ENCODE measurements around the gene SLC6A7. TPM values are rescaled to one million over a fixed set of nuclear protein-coding genes. Genes with fewer than 3 reads are reported as not detected.

Gene SLC6A7
- total RNA-seq, 1 experiment from 2014 or later, result 0.04 TPM

GRCh38 chr5:150188146-150188842 is 1.6 kb upstream of the SLC6A7 start (continued):
- no peak for TF ChIP-seq ARID4B (CRISPR knock-in tag; IDR thresholded peaks at IDR 0.05; ENCODE audit: borderline replicate concordance)
- TF ChIP-seq PRRX2 (CRISPR knock-in tag; IDR thresholded peaks at IDR 0.05), result no peak
- TF ChIP-seq SMAD3 (CRISPR knock-in tag; IDR thresholded peaks at IDR 0.05; ENCODE audit: borderline replicate concordance), result no peak
- no peak for TF ChIP-seq STAT6 (CRISPR knock-in tag; conservative IDR thresholded peaks at IDR 0.05; ENCODE audit: low read depth)
- no peak for TF ChIP-seq ZSCAN18 (CRISPR knock-in tag; IDR thresholded peaks at IDR 0.05)
- TF ChIP-seq ZNF425 (CRISPR knock-in tag; conservative IDR thresholded peaks at IDR 0.05), result no peak
- no peak for TF ChIP-seq FOXP1 (CRISPR knock-in tag; IDR thresholded peaks at IDR 0.05; ENCODE audit: borderline replicate concordance)
- TF ChIP-seq CTCF (IDR thresholded peaks at IDR 0.05), result no peak

GRCh38 chr5:150189326-150189725 is 536 bp upstream of the SLC6A7 start:
- H3K27me3 Mint-ChIP-seq (ENCODE audit: low read depth), result peaks cover 86% of the 10 kb centered on the region
- H3K9me3 Mint-ChIP-seq, result no peaks in the 10 kb centered on the region
- peak overlapping the region; percentile 55 for H3K4me3 Mint-ChIP-seq
- TF ChIP-seq ZNF219 (CRISPR knock-in tag; IDR thresholded peaks at IDR 0.05; ENCODE audit: borderline replicate concordance) (no peak), AFF4 (CRISPR knock-in tag; IDR thresholded peaks at IDR 0.05; ENCODE audit: borderline replicate concordance) (no peak), GRHL2 (CRISPR knock-in tag; IDR thresholded peaks at IDR 0.05; ENCODE audit: insufficient replicate concordance, severe bottlenecking) (no peak), JUN (CRISPR knock-in tag; IDR thresholded peaks at IDR 0.05) (no peak), MXD4 (CRISPR knock-in tag; IDR thresholded peaks at IDR 0.05; ENCODE audit: borderline replicate concordance) (no peak), ZNF671 (CRISPR knock-in tag; IDR thresholded peaks at IDR 0.05) (no peak)
- H3K4me1 Mint-ChIP-seq, result peaks cover 28% of the 10 kb centered on the region
- ChIA-PET POLR2A (no interaction called here), CTCF (interaction anchor here (2.0 to 2.2 kb wide), 2 partner anchors 13 to 16 kb away, joined by 7 to 19 read pairs; no protein-coding TSS in a partner anchor)
- no peak overlapping the region for H3K27ac Mint-ChIP-seq
- DNase-seq (ENCODE audit: low spot score) (no peak), ATAC-seq (no peak)
- no peaks in the 10 kb centered on the region for H3K36me3 Mint-ChIP-seq

Measured in WTC11 (cell line).